Measurements from ENCODE around the gene MRPS35. TPM values are rescaled to one million over a fixed set of nuclear protein-coding genes. Genes with fewer than 3 reads are reported as not detected.
A peak's percentile ranks its signal among the peaks of the same experiment; 100 is the strongest.

The MRPS35 gene
- total RNA-seq, 1 experiment from 2014 or later = 117 TPM

GRCh38 chr12:27707216-27707615 lies 3.4 kb upstream of the MRPS35 start:
- Histone ChIP-seq H3K79me2 (ENCODE audit: low read length) (peaks cover 20% of the 10 kb centered on the region), H3K4me1 (ENCODE audit: insufficient read depth, low read length) (peaks cover 6% of the 10 kb centered on the region), H2AFZ (ENCODE audit: low read length) (no peak overlapping the region), H3K27ac (ENCODE audit: low read length) (no peak overlapping the region), H3K27me3 (ENCODE audit: low read length) (no peaks in the 10 kb centered on the region), H3K4me2 (ENCODE audit: low read length) (no peak overlapping the region), H3F3A (ENCODE audit: low read length, unreplicated experiment) (no peaks in the 10 kb centered on the region), H3K4me3 (ENCODE audit: low read length) (no peak overlapping the region), H3K9ac (ENCODE audit: low read length) (no peak overlapping the region), H3K9me2 (replicated peaks; ENCODE audit: low read length) (no peaks in the 10 kb centered on the region), H3K36me3 (ENCODE audit: low read depth, low read length) (no peaks in the 10 kb centered on the region), H4K20me1 (ENCODE audit: low read length) (peaks cover 5% of the 10 kb centered on the region; the same call in 1 of the 2 replicates), H3K9me3 (ENCODE audit: low read length) (no peaks in the 10 kb centered on the region)
- CTCF ChIA-PET = interaction anchor here (0.7 kb wide), 1 partner anchor 41 kb away, joined by 4 read pairs; no protein-coding TSS in a partner anchor
- intact Hi-C loops (cut with micrococcal nuclease) = loop anchor here (10.0 kb wide), 1 partner anchor 182 kb away; the partner anchor contains the start of gene PPFIBP1
- no peak for TF ChIP-seq CTCF (conservative IDR thresholded peaks at IDR 0.05; ENCODE audit: low read depth, low read length)
- no peak for TF ChIP-seq EZH2 (IDR thresholded peaks at IDR 0.05; ENCODE audit: low read length, unreplicated experiment)
- no peak for TF ChIP-seq EZH2phosphoT487 (IDR thresholded peaks at IDR 0.05; ENCODE audit: borderline replicate concordance, low read length)
- DNase-seq (no peak), ATAC-seq (no peak)
- BruUV-seq (replicated peaks) = no TSS peak
- POLR2A ChIA-PET (ENCODE audit: unreplicated experiment) = no interaction called here

GRCh38 chr12:27709212-27709931 lies 1.3 kb upstream of the MRPS35 start:
- Histone ChIP-seq H3F3A (ENCODE audit: low read length, unreplicated experiment) (no peaks in the 10 kb centered on the region), H3K9me2 (replicated peaks; ENCODE audit: low read length) (no peaks in the 10 kb centered on the region), H3K27me3 (ENCODE audit: low read length) (no peaks in the 10 kb centered on the region), H2AFZ (ENCODE audit: low read length) (peak overlapping the region; percentile 97), H3K4me3 (ENCODE audit: low read length) (peak overlapping the region; percentile 87), H3K9ac (ENCODE audit: low read length) (peak overlapping the region; percentile 87), H3K36me3 (ENCODE audit: low read depth, low read length) (peaks cover 10% of the 10 kb centered on the region; the same call in 1 of the 2 replicates), H3K27ac (ENCODE audit: low read length) (no peak overlapping the region), H3K9me3 (ENCODE audit: low read length) (no peaks in the 10 kb centered on the region), H4K20me1 (ENCODE audit: low read length) (peaks cover 17% of the 10 kb centered on the region; the same call in 1 of the 2 replicates), H3K79me2 (ENCODE audit: low read length) (peaks cover 42% of the 10 kb centered on the region), H3K4me2 (ENCODE audit: low read length) (peak overlapping the region; percentile 88), H3K4me1 (ENCODE audit: insufficient read depth, low read length) (peaks cover 8% of the 10 kb centered on the region)
- ChIA-PET CTCF (no interaction called here), POLR2A (ENCODE audit: unreplicated experiment) (interaction anchor here (1.0 kb wide), 1 partner anchor 13 kb away, joined by 3 read pairs; the partner anchor contains the start of gene REP15)
- intact Hi-C loops (cut with micrococcal nuclease) = loop anchor here (10.0 kb wide), 1 partner anchor 185 kb away; the partner anchor contains the start of gene PPFIBP1
- DNase-seq (no peak), ATAC-seq (no peak)
- no peak for TF ChIP-seq EZH2phosphoT487 (IDR thresholded peaks at IDR 0.05; ENCODE audit: borderline replicate concordance, low read length)
- TF ChIP-seq EZH2 (IDR thresholded peaks at IDR 0.05; ENCODE audit: low read length, unreplicated experiment) = no peak
- TF ChIP-seq CTCF (conservative IDR thresholded peaks at IDR 0.05; ENCODE audit: low read depth, low read length) = no peak
- BruUV-seq (replicated peaks) = no TSS peak
